IMR-90 (cell line): ENCODE results near the gene ADCY2. TPM values are rescaled to one million over a fixed set of nuclear protein-coding genes. Genes with fewer than 3 reads are reported as not detected.

ENCODE experiments used
- ATAC-seq: fragments of 200-7000 bp; cut with Tn5 transposase; 2 replicates; pipeline ENCODE4 v1.9.1; 2020; ENCODE audit warnings: low read depth, mild to moderate bottlenecking, moderate library complexity
- BruUV-seq: library from RNA; stranded (reverse); fragments of 400-500 nt; replicated peaks from 2 replicates; lab custom pipeline; 2021; lab: Mats Ljungman, UMichigan
- CTCF ChIA-PET: fragments of 300-600 bp; formaldehyde crosslinking; extraction: SDS; loops from one replicate; lab custom pipeline; 2021; ENCODE audit warnings: antibody characterized with exemption; lab: Yijun Ruan, JAX
- POLR2A ChIA-PET: fragments of 300-600 bp; sonication (Branson Sonifier 250); formaldehyde crosslinking; loops from one replicate; lab custom pipeline; 2022; ENCODE audit warnings: antibody characterized with exemption; ENCODE audit not compliant: unreplicated experiment; lab: Charles Lee
- DNase-seq: peaks from one replicate; pipeline ENCODE4 v3.0.0; 2013
- H2AFZ ChIP-seq: replicated peaks from 2 replicates; pipeline ENCODE3; 2013; ENCODE audit warnings: low read length, mild to moderate bottlenecking; ENCODE audit not compliant: poor library complexity
- H2AK5ac ChIP-seq: 2 replicates; pipeline ENCODE4 v1.6.1; 2013; ENCODE audit warnings: low read depth, low read length, inconsistent platforms
- H2AK9ac ChIP-seq: replicated peaks from 2 replicates; pipeline ENCODE3; 2013; ENCODE audit warnings: mild to moderate bottlenecking, low read depth, low read length, moderate library complexity; ENCODE audit not compliant: poor library complexity
- H2BK120ac ChIP-seq: 2 replicates; pipeline ENCODE4 v1.6.1; 2013; ENCODE audit warnings: low read depth, low read length, inconsistent platforms
- H2BK15ac ChIP-seq: 3 replicates; pipeline ENCODE4 v1.6.1; 2013; ENCODE audit warnings: low read depth, low read length, inconsistent platforms
- H2BK20ac ChIP-seq: 2 replicates; pipeline ENCODE4 v1.6.1; 2013; ENCODE audit warnings: low read depth, mild to moderate bottlenecking, inconsistent platforms, low read length, moderate library complexity
- H2BK5ac ChIP-seq: 2 replicates; pipeline ENCODE4 v1.6.1; 2013; ENCODE audit warnings: mild to moderate bottlenecking, low read depth, low read length, inconsistent platforms; ENCODE audit not compliant: poor library complexity, severe bottlenecking
- H3K14ac ChIP-seq: replicated peaks from 2 replicates; pipeline ENCODE4 v1.6.1; 2013; ENCODE audit warnings: low read depth, low read length, inconsistent platforms
- H3K18ac ChIP-seq: 2 replicates; pipeline ENCODE4 v1.6.1; 2013; ENCODE audit warnings: low read depth, low read length, control low read depth
- H3K23ac ChIP-seq: 2 replicates; pipeline ENCODE4 v1.6.1; 2013; ENCODE audit warnings: low read depth, low read length, inconsistent platforms
- H3K27ac ChIP-seq: 2 replicates; pipeline ENCODE4 v1.5.1; 2013; ENCODE audit warnings: mild to moderate bottlenecking, control low read depth, low read length; ENCODE audit not compliant: insufficient read depth
- H3K27me3 ChIP-seq: 2 replicates; pipeline ENCODE4 v1.6.1; 2013; ENCODE audit warnings: low read length; ENCODE audit not compliant: control insufficient read depth, insufficient read depth
- H3K36me3 ChIP-seq: 2 replicates; pipeline ENCODE4 v1.6.1; 2013; ENCODE audit warnings: low read length, mixed read lengths; ENCODE audit not compliant: control insufficient read depth, insufficient read depth
- H3K4ac ChIP-seq: 2 replicates; pipeline ENCODE4 v1.6.1; 2013; ENCODE audit warnings: low read depth, low read length, inconsistent platforms
- H3K4me1 ChIP-seq: 2 replicates; pipeline ENCODE4 v1.6.1; 2013; ENCODE audit warnings: low read length, mixed read lengths; ENCODE audit not compliant: control insufficient read depth, insufficient read depth
- H3K4me2 ChIP-seq: 2 replicates; pipeline ENCODE4 v1.6.1; 2013; ENCODE audit warnings: low read depth, mild to moderate bottlenecking, control low read depth, low read length, moderate library complexity
- H3K4me3 ChIP-seq: 2 replicates; pipeline ENCODE4 v1.5.1; 2013; ENCODE audit warnings: low read depth, mild to moderate bottlenecking, control low read depth, low read length, moderate library complexity; ENCODE audit not compliant: insufficient read depth
- H3K56ac ChIP-seq: 2 replicates; pipeline ENCODE4 v1.6.1; 2013; ENCODE audit warnings: low read length, inconsistent platforms; ENCODE audit not compliant: insufficient read depth; ENCODE audit errors: extremely low read depth
- H3K79me1 ChIP-seq, 2 experiments: 2 replicates each; pipeline ENCODE4 v1.6.1; 2013; ENCODE audit warnings: low read length in 2 of 2, inconsistent platforms in 1 of 2, low read depth in 1 of 2
- H3K9ac ChIP-seq: 2 replicates; pipeline ENCODE4 v1.6.1; 2013; ENCODE audit warnings: low read depth, low read length, control low read depth
- H3K9me1 ChIP-seq: 2 replicates; pipeline ENCODE4 v1.6.1; 2013; ENCODE audit warnings: low read length, inconsistent platforms; ENCODE audit not compliant: insufficient read depth
- H3K9me3 ChIP-seq: 2 replicates; pipeline ENCODE4 v1.6.1; 2013; ENCODE audit warnings: low read length; ENCODE audit not compliant: control insufficient read depth, insufficient read depth
- H4K20me1 ChIP-seq: 2 replicates; pipeline ENCODE4 v1.6.1; 2013; ENCODE audit warnings: low read length, inconsistent platforms; ENCODE audit not compliant: insufficient read depth
- H4K5ac ChIP-seq: 2 replicates; pipeline ENCODE4 v1.6.1; 2013; ENCODE audit warnings: mild to moderate bottlenecking, low read depth, low read length, control low read depth
- H4K8ac ChIP-seq, 2 experiments: 2 replicates each; pipeline ENCODE4 v1.6.1; 2013; ENCODE audit warnings: low read depth in 2 of 2, low read length in 2 of 2, control low read depth in 1 of 2, inconsistent platforms in 1 of 2
- H4K91ac ChIP-seq: 2 replicates; pipeline ENCODE4 v1.6.1; 2013; ENCODE audit warnings: low read depth, low read length, inconsistent platforms; ENCODE audit not compliant: insufficient read depth
- BHLHE40 ChIP-seq: fragments of 150-350 bp; IDR thresholded peaks from 2 replicates; pipeline ENCODE4 v1.6.1; 2016; ENCODE audit warnings: mild to moderate bottlenecking, low read depth, low read length
- CEBPB ChIP-seq: IDR thresholded peaks from 2 replicates; pipeline ENCODE4 v1.6.1; 2012; ENCODE audit warnings: low read depth, low read length, improper control_type of control experiment
- CHD1 ChIP-seq: IDR thresholded peaks from 2 replicates; pipeline ENCODE4 v1.6.1; 2012; ENCODE audit warnings: low read depth, low read length, improper control_type of control experiment
- FOS ChIP-seq: fragments of 150-350 bp; IDR thresholded peaks from 2 replicates; pipeline ENCODE4 v1.6.1; 2016; ENCODE audit warnings: low read depth, low read length
- MAFK ChIP-seq: IDR thresholded peaks from 2 replicates; pipeline ENCODE4 v1.6.1; 2012; ENCODE audit warnings: low read depth, low read length, improper control_type of control experiment
- MAZ ChIP-seq: IDR thresholded peaks from 2 replicates; pipeline ENCODE4 v1.6.1; 2012; ENCODE audit warnings: low read depth, mild to moderate bottlenecking, low read length, improper control_type of control experiment, moderate library complexity, borderline replicate concordance
- MXI1 ChIP-seq: IDR thresholded peaks from 2 replicates; pipeline ENCODE4 v1.6.1; 2012; ENCODE audit warnings: low read depth, mild to moderate bottlenecking, low read length, moderate library complexity, borderline replicate concordance
- NFE2L2 ChIP-seq: fragments of 150-350 bp; IDR thresholded peaks from 2 replicates; pipeline ENCODE4 v1.6.1; 2016; ENCODE audit warnings: low read depth, mild to moderate bottlenecking, low read length
- POLR2A ChIP-seq: IDR thresholded peaks from 2 replicates; pipeline ENCODE4 v1.6.1; 2012; ENCODE audit warnings: mild to moderate bottlenecking, low read depth, low read length
- RAD21 ChIP-seq: IDR thresholded peaks from 2 replicates; pipeline ENCODE4 v1.6.1; 2012; ENCODE audit warnings: low read length, improper control_type of control experiment
- RCOR1 ChIP-seq: IDR thresholded peaks from 2 replicates; pipeline ENCODE4 v1.6.1; 2012; ENCODE audit warnings: mild to moderate bottlenecking, low read length, improper control_type of control experiment; ENCODE audit not compliant: insufficient replicate concordance
- RFX5 ChIP-seq: IDR thresholded peaks from 2 replicates; pipeline ENCODE4 v1.8.0; 2012; ENCODE audit warnings: low read depth, mild to moderate bottlenecking, low read length, moderate library complexity
- WGBS, 2 experiments: methylation state at CpG; one replicate each; pipeline versions ENCODE4 v1.1.5 to v1.1.7; 2013; ENCODE audit warnings: missing lambda C conversion rate in 2 of 2; ENCODE audit not compliant: insufficient read length in 1 of 2; ENCODE audit errors: extremely low coverage in 2 of 2; 5-methylcytosine and 5-hydroxymethylcytosine counted together
- dilution Hi-C: fragments of 300-500 bp; cut with HindIII; formaldehyde crosslinking; loops from one replicate; pipeline ENCODE4 v1.14.3; 2018; ENCODE audit warnings: low sequenced_read_pairs; ENCODE audit not compliant: unreplicated experiment
- in situ Hi-C: fragments of 300-500 bp; cut with MboI; formaldehyde crosslinking; loops from 3 replicates; pipeline ENCODE4 v1.14.3; 2019; ENCODE audit warnings: low sequenced_read_pairs, inconsistent platforms, mixed read lengths
- intact Hi-C: fragments of 100-400 bp; cut with micrococcal nuclease; formaldehyde crosslinking; loops from 2 replicates; pipeline ENCODE4 v1.10.0; 2022
- polyA plus RNA-seq, 3 experiments: library from polyadenylated mRNA; depleted of rRNA; stranded (reverse); fragments of >200 nt; gene quantifications; 2 replicates each; pipeline ENCODE4 v1.2.3, GENCODE V29; 2012; ENCODE audit warnings: low replicate concordance in 1 of 3
- total RNA-seq: library from RNA; depleted of rRNA; stranded (reverse); fragments of >200 nt; gene quantifications from 2 replicates; pipeline ENCODE4 v1.2.3, GENCODE V29; 2012
- TF ChIP-seq, protein P1 (sequence below): fragments of 150-350 bp; IDR thresholded peaks from 2 replicates; pipeline ENCODE4 v1.6.1; 2016; ENCODE audit warnings: low read depth, mild to moderate bottlenecking, low read length, moderate library complexity, borderline replicate concordance
- TF ChIP-seq, protein P2 (sequence below): fragments of 150-350 bp; IDR thresholded peaks from 2 replicates; pipeline ENCODE4 v1.6.1; 2017; ENCODE audit warnings: mild to moderate bottlenecking, antibody characterized with exemption, low read length, low read depth
- TF ChIP-seq, protein P3 (sequence below): conservative IDR thresholded peaks from 2 replicates; pipeline ENCODE4 v1.5.1; 2012; ENCODE audit warnings: mild to moderate bottlenecking, low read depth, low read length, improper control_type of control experiment

The ADCY2 gene
- total and polyA plus RNA-seq, 2 of the 4 experiments (the other 2 are of a cell fraction) = not detected

DNA sequence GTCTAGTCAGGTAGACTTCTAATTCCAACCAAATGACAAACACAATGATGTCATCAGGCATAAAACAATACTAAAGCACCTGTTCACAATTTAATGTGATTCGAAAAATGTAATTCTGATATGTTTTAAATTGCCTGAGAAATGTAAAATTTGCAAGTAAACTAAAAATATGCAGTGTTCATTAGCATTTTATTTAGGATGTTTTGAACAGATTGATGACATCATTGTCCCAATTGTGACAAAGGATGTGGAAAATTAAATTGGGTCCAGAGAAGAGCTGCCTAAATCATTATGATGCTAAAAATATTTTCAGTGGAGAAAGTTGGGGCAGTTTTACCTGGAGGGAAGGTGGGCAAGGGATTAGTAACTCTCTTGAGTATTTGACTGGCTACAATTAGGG lies 368.5 kb downstream of the ADCY2 start:
- Histone ChIP-seq H3K27me3 (no peaks in the 10 kb centered on the region), H2BK20ac (no peak overlapping the region)

More for the DNA sequence above, 368.5 kb downstream of the ADCY2 start:
- no TSS peak for BruUV-seq
- Histone ChIP-seq H3K79me1 (no peaks in the 10 kb centered on the region), H3K36me3 (no peaks in the 10 kb centered on the region), H4K91ac (no peak overlapping the region), H3K9me3 (no peaks in the 10 kb centered on the region; the same call in 1 of the 2 replicates), H2BK120ac (no peak overlapping the region), H2AK5ac (no peak overlapping the region), H3K9ac (no peak overlapping the region), H4K8ac (no peak overlapping the region), H3K27ac (no peak overlapping the region), H2BK5ac (no peak overlapping the region), H2BK15ac (no peak overlapping the region), H2AK9ac (no peak overlapping the region), H3K14ac (no peak overlapping the region), H3K4me1 (no peaks in the 10 kb centered on the region), H4K20me1 (no peaks in the 10 kb centered on the region), H3K23ac (no peak overlapping the region), H3K56ac (no peak overlapping the region), H4K5ac (no peak overlapping the region), H3K18ac (no peak overlapping the region), H3K4ac (no peak overlapping the region), H3K4me3 (no peak overlapping the region), H3K4me2 (no peak overlapping the region), H2AFZ (no peak overlapping the region), H3K9me1 (no peaks in the 10 kb centered on the region)
- DNase-seq (no peak), ATAC-seq (no peak)
- POLR2A ChIA-PET = no interaction called here
- in situ Hi-C loops (no loop called here), dilution Hi-C loops (no loop called here), intact Hi-C loops (no loop called here)
- TF ChIP-seq CHD1 (no peak), NFE2L2 (no peak), MAZ (no peak), RAD21 (no peak), BHLHE40 (no peak), RFX5 (no peak), MXI1 (no peak), RCOR1 (no peak), MAFK (no peak), POLR2A (no peak), CEBPB (no peak), FOS (no peak)
- TF ChIP-seq, protein P1, sequence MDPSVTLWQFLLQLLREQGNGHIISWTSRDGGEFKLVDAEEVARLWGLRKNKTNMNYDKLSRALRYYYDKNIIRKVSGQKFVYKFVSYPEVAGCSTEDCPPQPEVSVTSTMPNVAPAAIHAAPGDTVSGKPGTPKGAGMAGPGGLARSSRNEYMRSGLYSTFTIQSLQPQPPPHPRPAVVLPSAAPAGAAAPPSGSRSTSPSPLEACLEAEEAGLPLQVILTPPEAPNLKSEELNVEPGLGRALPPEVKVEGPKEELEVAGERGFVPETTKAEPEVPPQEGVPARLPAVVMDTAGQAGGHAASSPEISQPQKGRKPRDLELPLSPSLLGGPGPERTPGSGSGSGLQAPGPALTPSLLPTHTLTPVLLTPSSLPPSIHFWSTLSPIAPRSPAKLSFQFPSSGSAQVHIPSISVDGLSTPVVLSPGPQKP = no peak
- TF ChIP-seq, protein P2, sequence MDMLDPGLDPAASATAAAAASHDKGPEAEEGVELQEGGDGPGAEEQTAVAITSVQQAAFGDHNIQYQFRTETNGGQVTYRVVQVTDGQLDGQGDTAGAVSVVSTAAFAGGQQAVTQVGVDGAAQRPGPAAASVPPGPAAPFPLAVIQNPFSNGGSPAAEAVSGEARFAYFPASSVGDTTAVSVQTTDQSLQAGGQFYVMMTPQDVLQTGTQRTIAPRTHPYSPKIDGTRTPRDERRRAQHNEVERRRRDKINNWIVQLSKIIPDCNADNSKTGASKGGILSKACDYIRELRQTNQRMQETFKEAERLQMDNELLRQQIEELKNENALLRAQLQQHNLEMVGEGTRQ = no peak
- TF ChIP-seq, protein P3, sequence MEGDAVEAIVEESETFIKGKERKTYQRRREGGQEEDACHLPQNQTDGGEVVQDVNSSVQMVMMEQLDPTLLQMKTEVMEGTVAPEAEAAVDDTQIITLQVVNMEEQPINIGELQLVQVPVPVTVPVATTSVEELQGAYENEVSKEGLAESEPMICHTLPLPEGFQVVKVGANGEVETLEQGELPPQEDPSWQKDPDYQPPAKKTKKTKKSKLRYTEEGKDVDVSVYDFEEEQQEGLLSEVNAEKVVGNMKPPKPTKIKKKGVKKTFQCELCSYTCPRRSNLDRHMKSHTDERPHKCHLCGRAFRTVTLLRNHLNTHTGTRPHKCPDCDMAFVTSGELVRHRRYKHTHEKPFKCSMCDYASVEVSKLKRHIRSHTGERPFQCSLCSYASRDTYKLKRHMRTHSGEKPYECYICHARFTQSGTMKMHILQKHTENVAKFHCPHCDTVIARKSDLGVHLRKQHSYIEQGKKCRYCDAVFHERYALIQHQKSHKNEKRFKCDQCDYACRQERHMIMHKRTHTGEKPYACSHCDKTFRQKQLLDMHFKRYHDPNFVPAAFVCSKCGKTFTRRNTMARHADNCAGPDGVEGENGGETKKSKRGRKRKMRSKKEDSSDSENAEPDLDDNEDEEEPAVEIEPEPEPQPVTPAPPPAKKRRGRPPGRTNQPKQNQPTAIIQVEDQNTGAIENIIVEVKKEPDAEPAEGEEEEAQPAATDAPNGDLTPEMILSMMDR = no peak
- no CpG with 5 or more reads among the region's 1 CpG for WGBS, 2 experiments
- CTCF ChIA-PET = no interaction called here
